Left lung (tissue), 10 donors: ENCODE data around the gene UNC5A. TPM values are rescaled to one million over a fixed set of nuclear protein-coding genes. Genes with fewer than 3 reads are reported as not detected.

Experiments
- ATAC-seq: fragments of 200-7000 bp; cut with Tn5 transposase; one replicate; pipeline ENCODE4 v1.9.1; 2020; ENCODE audit warnings: moderate library complexity
- DNase-seq, 4 donors: peaks; one replicate each; pipeline ENCODE4 v3.0.0-alpha.2; 2013 to 2020
- H3K27ac ChIP-seq, 2 donors: fragments of 200-600 bp; sonication (generic) in 1 of 2; one replicate each; pipeline versions ENCODE4 v1.5.0 to v1.8.0; 2020 to 2021
- H3K27me3 ChIP-seq, 2 donors: fragments of 200-600 bp; sonication (generic) in 1 of 2; one replicate each; pipeline versions ENCODE4 v1.5.0 to v1.8.0; 2020 to 2021
- H3K36me3 ChIP-seq, 2 donors: fragments of 200-600 bp; sonication (generic) in 1 of 2; one replicate each; pipeline versions ENCODE4 v1.5.0 to v1.8.0; 2020 to 2021
- H3K4me1 ChIP-seq, 2 donors: fragments of 200-600 bp; one replicate each; pipeline ENCODE4 v1.8.0; 2021
- H3K4me3 ChIP-seq, 2 donors: fragments of 200-600 bp; sonication (generic) in 1 of 2; one replicate each; pipeline versions ENCODE4 v1.5.0 to v1.8.0; 2020 to 2021; ENCODE audit warnings: mild to moderate bottlenecking in 1 of 2
- H3K9me3 ChIP-seq, 2 donors: fragments of 200-600 bp; sonication (generic) in 1 of 2; one replicate each; pipeline versions ENCODE4 v1.5.0 to v1.8.0; 2020 to 2021
- CTCF ChIP-seq, 2 donors: fragments of 200-600 bp; sonication (generic) in 1 of 2; IDR thresholded peaks; one replicate each; pipeline versions ENCODE4 v1.5.0 to v1.8.0; 2021; ENCODE audit warnings: antibody characterized with exemption in 2 of 2
- intact Hi-C, 2 donors: fragments of 100-400 bp; cut with DNase I; formaldehyde crosslinking; loops; one replicate each; pipeline versions ENCODE4 v1.11.2 to v1.14.2; 2022
- polyA plus RNA-seq, 6 donors: library from polyadenylated mRNA; unstranded; fragments of 120-200 nt; gene quantifications; one replicate each; pipeline ENCODE4 v1.2.1, GENCODE V29; 2013; ENCODE audit not compliant: insufficient read length in 6 of 6
- total RNA-seq, 2 donors: library from RNA; stranded (reverse); fragmentation: NEBNext Ultra II Directional; extraction: Animal tissue kit (Norgen Biotek cat#: 25700); gene quantifications; one replicate each; pipeline ENCODE4 v1.2.1, GENCODE V29; 2021
- donor health status: DM: no; HTN: yes; CAD: no.
- donor health status: DM: no; HTN: no; CAD: no.

UNC5A gene
- total and polyA plus RNA-seq, 8 donors = 0.24 to 1.6 (median 1.0) TPM; not detected in 1

DNA sequence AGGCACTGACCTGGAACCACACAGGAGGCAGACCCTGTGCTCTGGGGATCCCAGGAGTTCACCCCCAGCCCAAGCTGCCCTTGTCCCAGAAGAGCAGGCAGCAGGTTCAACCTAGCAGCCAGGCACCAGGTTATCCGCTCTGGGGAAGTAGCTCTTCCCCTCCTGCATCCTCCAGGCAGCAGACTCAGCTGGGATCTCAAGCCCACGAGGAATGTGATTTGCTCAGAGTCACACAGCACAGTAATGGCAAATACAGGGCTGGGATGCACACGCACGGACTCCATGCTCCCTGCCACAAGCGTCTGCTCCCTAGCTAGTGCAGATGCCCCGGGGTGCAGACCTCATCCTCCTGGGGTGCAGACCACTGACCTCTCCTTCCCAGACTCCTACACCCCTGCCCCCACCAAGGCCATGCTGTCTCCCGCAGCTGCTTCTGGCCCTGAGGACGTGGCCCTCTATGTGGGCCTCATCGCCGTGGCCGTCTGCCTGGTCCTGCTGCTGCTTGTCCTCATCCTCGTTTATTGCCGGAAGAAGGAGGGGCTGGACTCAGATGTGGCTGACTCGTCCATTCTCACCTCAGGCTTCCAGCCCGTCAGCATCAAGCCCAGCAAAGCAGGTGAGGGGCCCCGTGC is 63.3 kb downstream of the UNC5A start:
- H3K9me3 ChIP-seq = no peaks in the 10 kb centered on the region
- H3K4me1 ChIP-seq = no peaks in the 10 kb centered on the region
- intact Hi-C loops = no loop called here
- H3K4me3 ChIP-seq = no peak overlapping the region
- no peaks in the 10 kb centered on the region for H3K36me3 ChIP-seq
- peaks cover 5 to 72% of the 10 kb centered on the region in 2 donors for H3K27me3 ChIP-seq
- DNase-seq (peak in 1 of 4 donors; percentile 65), ATAC-seq (no peak)
- no peak for TF ChIP-seq CTCF (IDR thresholded peaks at IDR 0.05)
- no peak overlapping the region for H3K27ac ChIP-seq

DNA sequence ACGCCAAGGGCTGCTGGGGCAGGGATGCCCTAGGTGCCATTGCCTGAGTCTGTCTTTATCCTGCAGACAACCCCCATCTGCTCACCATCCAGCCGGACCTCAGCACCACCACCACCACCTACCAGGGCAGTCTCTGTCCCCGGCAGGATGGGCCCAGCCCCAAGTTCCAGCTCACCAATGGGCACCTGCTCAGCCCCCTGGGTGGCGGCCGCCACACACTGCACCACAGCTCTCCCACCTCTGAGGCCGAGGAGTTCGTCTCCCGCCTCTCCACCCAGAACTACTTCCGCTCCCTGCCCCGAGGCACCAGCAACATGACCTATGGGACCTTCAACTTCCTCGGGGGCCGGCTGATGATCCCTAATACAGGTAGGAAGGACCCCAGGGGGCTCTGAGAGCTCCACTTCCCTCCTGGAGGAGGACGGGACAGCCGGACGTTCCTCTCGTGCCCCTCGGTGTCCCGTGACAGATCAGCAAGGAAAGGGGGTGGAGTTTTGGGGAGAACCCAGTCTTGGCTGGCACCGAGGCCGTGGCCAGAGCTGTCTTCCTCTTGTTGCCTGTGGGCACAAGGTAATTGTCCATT is 63.9 kb downstream of the UNC5A start:
- no peaks in the 10 kb centered on the region for H3K4me1 ChIP-seq
- no peak for TF ChIP-seq CTCF (IDR thresholded peaks at IDR 0.05)
- H3K36me3 ChIP-seq = peaks cover 0 to 2% of the 10 kb centered on the region in 2 donors
- no peaks in the 10 kb centered on the region for H3K9me3 ChIP-seq
- ATAC-seq (no peak), DNase-seq (peak in 1 of 4 donors; percentile 72)
- intact Hi-C loops = no loop called here
- no peak overlapping the region for H3K27ac ChIP-seq
- H3K27me3 ChIP-seq = peaks cover 5 to 72% of the 10 kb centered on the region in 2 donors
- no peak overlapping the region for H3K4me3 ChIP-seq

GRCh38 chr5:176875014-176875550 is 64.7 kb downstream of the UNC5A start:
- intact Hi-C loops = no loop called here
- Histone ChIP-seq H3K27me3 (peaks cover 5 to 72% of the 10 kb centered on the region in 2 donors), H3K27ac (no peak overlapping the region), H3K36me3 (peaks cover 0 to 10% of the 10 kb centered on the region in 2 donors), H3K4me3 (no peak overlapping the region), H3K9me3 (no peaks in the 10 kb centered on the region), H3K4me1 (no peaks in the 10 kb centered on the region)
- peak in 1 of 4 donors; percentile 14 for DNase-seq
- no peak for ATAC-seq
- TF ChIP-seq CTCF (IDR thresholded peaks at IDR 0.05) = no peak

GRCh38 chr5:176875783-176876505 is 65.6 kb downstream of the UNC5A start:
- ATAC-seq = peak; percentile 11
- Histone ChIP-seq H3K4me1 (no peaks in the 10 kb centered on the region), H3K36me3 (peaks cover 0 to 19% of the 10 kb centered on the region in 2 donors), H3K27me3 (peaks cover 5 to 70% of the 10 kb centered on the region in 2 donors), H3K4me3 (no peak overlapping the region), H3K27ac (no peak overlapping the region), H3K9me3 (no peaks in the 10 kb centered on the region)
- intact Hi-C loops = no loop called here
- no peak for TF ChIP-seq CTCF (IDR thresholded peaks at IDR 0.05)
- peak in 1 of 4 donors; percentile 75 for DNase-seq
